Measurements from ENCODE around the gene LEKR1.

DNA sequence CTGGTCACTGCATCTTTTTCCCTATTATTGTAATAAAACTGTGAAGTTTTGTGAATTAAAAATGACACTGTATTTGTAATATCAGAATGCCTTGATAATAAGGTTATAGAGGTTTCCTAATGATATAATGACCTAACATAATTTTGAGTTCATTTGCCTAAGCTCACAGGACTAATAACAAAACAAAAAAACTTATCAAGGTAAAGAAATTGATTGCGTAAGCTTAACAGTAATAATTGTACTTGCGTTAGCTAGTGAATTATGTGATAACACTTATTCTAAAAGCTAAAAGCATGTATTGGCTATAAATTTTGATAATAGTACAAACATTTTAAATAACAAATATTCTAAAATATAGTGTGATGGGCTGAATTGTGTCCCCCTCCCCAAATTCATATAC, 112.6 kb downstream of the LEKR1 start:
- TF ChIP-seq ZNF24 (IDR thresholded peaks at IDR 0.05) (no peak), EZH2 (conservative IDR thresholded peaks at IDR 0.05; ENCODE audit: low read depth, low read length) (no peak), ZNF777 (CRISPR knock-in tag; IDR thresholded peaks at IDR 0.05) (no peak), GPN1 (CRISPR knock-in tag; IDR thresholded peaks at IDR 0.05; ENCODE audit: borderline replicate concordance) (no peak), ZBTB21 (CRISPR knock-in tag; IDR thresholded peaks at IDR 0.05) (no peak), IRF2 (CRISPR knock-in tag; IDR thresholded peaks at IDR 0.05) (no peak)
- TF ChIP-seq, protein P1, sequence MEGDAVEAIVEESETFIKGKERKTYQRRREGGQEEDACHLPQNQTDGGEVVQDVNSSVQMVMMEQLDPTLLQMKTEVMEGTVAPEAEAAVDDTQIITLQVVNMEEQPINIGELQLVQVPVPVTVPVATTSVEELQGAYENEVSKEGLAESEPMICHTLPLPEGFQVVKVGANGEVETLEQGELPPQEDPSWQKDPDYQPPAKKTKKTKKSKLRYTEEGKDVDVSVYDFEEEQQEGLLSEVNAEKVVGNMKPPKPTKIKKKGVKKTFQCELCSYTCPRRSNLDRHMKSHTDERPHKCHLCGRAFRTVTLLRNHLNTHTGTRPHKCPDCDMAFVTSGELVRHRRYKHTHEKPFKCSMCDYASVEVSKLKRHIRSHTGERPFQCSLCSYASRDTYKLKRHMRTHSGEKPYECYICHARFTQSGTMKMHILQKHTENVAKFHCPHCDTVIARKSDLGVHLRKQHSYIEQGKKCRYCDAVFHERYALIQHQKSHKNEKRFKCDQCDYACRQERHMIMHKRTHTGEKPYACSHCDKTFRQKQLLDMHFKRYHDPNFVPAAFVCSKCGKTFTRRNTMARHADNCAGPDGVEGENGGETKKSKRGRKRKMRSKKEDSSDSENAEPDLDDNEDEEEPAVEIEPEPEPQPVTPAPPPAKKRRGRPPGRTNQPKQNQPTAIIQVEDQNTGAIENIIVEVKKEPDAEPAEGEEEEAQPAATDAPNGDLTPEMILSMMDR (CRISPR knock-in tag; IDR thresholded peaks at IDR 0.05) = no peak
